Measurements from ENCODE around the gene LRP5. TPM values are rescaled to one million over a fixed set of nuclear protein-coding genes. Genes with fewer than 3 reads are reported as not detected.
A peak's percentile ranks its signal among the peaks of the same experiment; 100 is the strongest.

LRP5 gene
- total and polyA plus RNA-seq, 9 of the 15 experiments (the other 6 are each of a cell fraction or from before 2014, with no cell fraction given) = 0.48 to 44.2 (median 13.5) TPM

DNA sequence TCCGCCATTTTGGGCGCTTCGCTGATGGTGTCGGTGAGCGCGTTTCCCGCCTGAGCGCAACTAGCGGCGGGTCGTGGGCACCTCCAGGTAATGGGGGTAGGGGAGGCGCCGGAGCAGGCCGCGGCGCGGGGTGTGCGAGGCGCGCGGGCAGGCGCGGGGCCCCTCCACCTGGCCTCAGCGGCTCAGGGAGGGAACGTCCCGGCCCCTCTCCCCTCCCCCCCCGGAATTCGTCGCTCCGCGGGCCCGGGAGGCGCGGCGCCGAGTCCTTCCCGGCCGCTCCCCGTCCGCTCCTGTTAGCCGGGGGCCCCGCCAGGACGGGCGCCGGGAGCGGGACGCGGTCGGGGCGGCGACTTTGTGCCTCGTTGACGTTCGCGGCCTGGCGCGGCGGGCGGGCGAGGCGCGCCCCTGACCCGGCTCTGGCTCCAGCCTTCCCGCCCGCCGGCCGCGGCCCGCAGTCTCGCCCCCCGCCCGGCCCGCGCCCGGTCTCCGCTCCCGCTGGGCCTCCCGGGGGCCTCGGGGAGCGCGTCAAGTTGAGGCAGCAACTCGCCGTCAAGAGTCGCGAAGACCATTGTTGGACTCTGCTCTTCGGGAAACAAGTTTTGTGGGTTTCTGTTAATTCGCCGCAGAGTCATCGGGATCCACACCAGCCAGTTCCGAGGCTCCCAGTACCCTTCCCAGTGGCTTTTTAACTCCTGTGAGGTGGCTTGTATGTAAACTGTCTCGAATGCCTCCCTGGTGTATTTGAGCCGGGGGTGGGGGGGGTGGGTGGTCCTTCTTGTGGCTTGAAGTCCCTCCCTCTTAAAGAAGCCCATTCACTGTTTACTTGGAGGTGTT, 148.6 kb downstream of the LRP5 start, which contains the start of gene PPP6R3 (continued):
- TF ChIP-seq, protein P1, sequence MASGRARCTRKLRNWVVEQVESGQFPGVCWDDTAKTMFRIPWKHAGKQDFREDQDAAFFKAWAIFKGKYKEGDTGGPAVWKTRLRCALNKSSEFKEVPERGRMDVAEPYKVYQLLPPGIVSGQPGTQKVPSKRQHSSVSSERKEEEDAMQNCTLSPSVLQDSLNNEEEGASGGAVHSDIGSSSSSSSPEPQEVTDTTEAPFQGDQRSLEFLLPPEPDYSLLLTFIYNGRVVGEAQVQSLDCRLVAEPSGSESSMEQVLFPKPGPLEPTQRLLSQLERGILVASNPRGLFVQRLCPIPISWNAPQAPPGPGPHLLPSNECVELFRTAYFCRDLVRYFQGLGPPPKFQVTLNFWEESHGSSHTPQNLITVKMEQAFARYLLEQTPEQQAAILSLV (tag; IDR thresholded peaks at IDR 0.05) = no peak
- TF ChIP-seq ZC3H8 (IDR thresholded peaks at IDR 0.05) (no peak), MYBL2 (IDR thresholded peaks at IDR 0.05; ENCODE audit: low read depth) (no peak), MYBL2 (CRISPR knock-in tag; IDR thresholded peaks at IDR 0.05; ENCODE audit: borderline replicate concordance) (no peak), SRSF3 (IDR thresholded peaks at IDR 0.05; ENCODE audit: insufficient read depth, low read length) (no peak), CBFA2T2 (conservative IDR thresholded peaks at IDR 0.05) (no peak), TBP (optimal IDR thresholded peaks at IDR 0.05; ENCODE audit: low read depth, low read length) (no peak), BACH1 (tag; IDR thresholded peaks at IDR 0.05) (no peak), KDM4B (IDR thresholded peaks at IDR 0.05; ENCODE audit: borderline replicate concordance in 2 of 2, low read depth in 1 of 2) (no peak), GATAD2B (IDR thresholded peaks at IDR 0.05; ENCODE audit: borderline replicate concordance) (0 out of 2 replicates have a peak, but pooled peaks have one; percentile 53), TBL1XR1 (IDR thresholded peaks at IDR 0.05; ENCODE audit: low read length in 2 of 2) (no peak), HDGF (IDR thresholded peaks at IDR 0.05) (no peak), HDAC1 (IDR thresholded peaks at IDR 0.05) (no peak), ZNF785 (CRISPR knock-in tag; IDR thresholded peaks at IDR 0.05) (no peak), SAFB2 (IDR thresholded peaks at IDR 0.05; ENCODE audit: borderline replicate concordance, low read depth, low read length, severe bottlenecking) (no peak), STAG1 (CRISPR knock-in tag; IDR thresholded peaks at IDR 0.05; ENCODE audit: borderline replicate concordance) (no peak)
- TF ChIP-seq, protein P2, sequence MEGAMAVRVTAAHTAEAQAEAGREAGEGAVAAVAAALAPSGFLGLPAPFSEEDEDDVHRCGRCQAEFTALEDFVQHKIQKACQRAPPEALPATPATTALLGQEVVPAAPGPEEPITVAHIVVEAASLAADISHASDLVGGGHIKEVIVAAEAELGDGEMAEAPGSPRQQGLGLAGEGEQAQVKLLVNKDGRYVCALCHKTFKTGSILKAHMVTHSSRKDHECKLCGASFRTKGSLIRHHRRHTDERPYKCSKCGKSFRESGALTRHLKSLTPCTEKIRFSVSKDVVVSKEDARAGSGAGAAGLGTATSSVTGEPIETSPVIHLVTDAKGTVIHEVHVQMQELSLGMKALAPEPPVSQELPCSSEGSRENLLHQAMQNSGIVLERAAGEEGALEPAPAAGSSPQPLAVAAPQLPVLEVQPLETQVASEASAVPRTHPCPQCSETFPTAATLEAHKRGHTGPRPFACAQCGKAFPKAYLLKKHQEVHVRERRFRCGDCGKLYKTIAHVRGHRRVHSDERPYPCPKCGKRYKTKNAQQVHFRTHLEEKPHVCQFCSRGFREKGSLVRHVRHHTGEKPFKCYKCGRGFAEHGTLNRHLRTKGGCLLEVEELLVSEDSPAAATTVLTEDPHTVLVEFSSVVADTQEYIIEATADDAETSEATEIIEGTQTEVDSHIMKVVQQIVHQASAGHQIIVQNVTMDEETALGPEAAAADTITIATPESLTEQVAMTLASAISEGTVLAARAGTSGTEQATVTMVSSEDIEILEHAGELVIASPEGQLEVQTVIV (CRISPR knock-in tag; IDR thresholded peaks at IDR 0.05; ENCODE audit: borderline replicate concordance) = no peak
- TF ChIP-seq, protein P3, sequence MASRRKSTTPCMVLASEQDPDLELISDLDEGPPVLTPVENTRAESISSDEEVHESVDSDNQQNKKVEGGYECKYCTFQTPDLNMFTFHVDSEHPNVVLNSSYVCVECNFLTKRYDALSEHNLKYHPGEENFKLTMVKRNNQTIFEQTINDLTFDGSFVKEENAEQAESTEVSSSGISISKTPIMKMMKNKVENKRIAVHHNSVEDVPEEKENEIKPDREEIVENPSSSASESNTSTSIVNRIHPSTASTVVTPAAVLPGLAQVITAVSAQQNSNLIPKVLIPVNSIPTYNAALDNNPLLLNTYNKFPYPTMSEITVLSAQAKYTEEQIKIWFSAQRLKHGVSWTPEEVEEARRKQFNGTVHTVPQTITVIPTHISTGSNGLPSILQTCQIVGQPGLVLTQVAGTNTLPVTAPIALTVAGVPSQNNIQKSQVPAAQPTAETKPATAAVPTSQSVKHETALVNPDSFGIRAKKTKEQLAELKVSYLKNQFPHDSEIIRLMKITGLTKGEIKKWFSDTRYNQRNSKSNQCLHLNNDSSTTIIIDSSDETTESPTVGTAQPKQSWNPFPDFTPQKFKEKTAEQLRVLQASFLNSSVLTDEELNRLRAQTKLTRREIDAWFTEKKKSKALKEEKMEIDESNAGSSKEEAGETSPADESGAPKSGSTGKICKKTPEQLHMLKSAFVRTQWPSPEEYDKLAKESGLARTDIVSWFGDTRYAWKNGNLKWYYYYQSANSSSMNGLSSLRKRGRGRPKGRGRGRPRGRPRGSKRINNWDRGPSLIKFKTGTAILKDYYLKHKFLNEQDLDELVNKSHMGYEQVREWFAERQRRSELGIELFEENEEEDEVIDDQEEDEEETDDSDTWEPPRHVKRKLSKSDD (conservative IDR thresholded peaks at IDR 0.05; ENCODE audit: low read length) = no peak
- TF ChIP-seq, protein P4, sequence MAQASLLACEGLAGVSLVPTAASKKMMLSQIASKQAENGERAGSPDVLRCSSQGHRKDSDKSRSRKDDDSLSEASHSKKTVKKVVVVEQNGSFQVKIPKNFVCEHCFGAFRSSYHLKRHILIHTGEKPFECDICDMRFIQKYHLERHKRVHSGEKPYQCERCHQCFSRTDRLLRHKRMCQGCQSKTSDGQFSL (CRISPR knock-in tag; IDR thresholded peaks at IDR 0.05) = peak; percentile 77; the same call in 1 of the 2 replicates
- TF ChIP-seq, protein P4 (tag; IDR thresholded peaks at IDR 0.05) = no peak; a peak in 1 of 4 replicates

Measured in K562 (cell line).